GM12873 (cell line): ENCODE measurements around the gene KRT75.

Source experiments
- TF ChIP-seq, protein P1 (sequence below): IDR thresholded peaks from 2 replicates; pipeline ENCODE4 v1.5.1; 2012; ENCODE audit warnings: low read depth, mild to moderate bottlenecking, moderate library complexity, low read length, control low read depth; ENCODE audit not compliant: insufficient read depth; ENCODE audit errors: missing control alignments

Gene KRT75

GRCh38 chr12:52423661-52424500, 10.3 kb downstream of the KRT75 start:
- TF ChIP-seq, protein P1, sequence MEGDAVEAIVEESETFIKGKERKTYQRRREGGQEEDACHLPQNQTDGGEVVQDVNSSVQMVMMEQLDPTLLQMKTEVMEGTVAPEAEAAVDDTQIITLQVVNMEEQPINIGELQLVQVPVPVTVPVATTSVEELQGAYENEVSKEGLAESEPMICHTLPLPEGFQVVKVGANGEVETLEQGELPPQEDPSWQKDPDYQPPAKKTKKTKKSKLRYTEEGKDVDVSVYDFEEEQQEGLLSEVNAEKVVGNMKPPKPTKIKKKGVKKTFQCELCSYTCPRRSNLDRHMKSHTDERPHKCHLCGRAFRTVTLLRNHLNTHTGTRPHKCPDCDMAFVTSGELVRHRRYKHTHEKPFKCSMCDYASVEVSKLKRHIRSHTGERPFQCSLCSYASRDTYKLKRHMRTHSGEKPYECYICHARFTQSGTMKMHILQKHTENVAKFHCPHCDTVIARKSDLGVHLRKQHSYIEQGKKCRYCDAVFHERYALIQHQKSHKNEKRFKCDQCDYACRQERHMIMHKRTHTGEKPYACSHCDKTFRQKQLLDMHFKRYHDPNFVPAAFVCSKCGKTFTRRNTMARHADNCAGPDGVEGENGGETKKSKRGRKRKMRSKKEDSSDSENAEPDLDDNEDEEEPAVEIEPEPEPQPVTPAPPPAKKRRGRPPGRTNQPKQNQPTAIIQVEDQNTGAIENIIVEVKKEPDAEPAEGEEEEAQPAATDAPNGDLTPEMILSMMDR, result no peak

GRCh38 chr12:52423035-52423434, 11.1 kb downstream of the KRT75 start:
- TF ChIP-seq, protein P1, result no peak

GRCh38 chr12:52419656-52420055, 14.5 kb downstream of the KRT75 start:
- TF ChIP-seq, protein P1, result no peak

DNA sequence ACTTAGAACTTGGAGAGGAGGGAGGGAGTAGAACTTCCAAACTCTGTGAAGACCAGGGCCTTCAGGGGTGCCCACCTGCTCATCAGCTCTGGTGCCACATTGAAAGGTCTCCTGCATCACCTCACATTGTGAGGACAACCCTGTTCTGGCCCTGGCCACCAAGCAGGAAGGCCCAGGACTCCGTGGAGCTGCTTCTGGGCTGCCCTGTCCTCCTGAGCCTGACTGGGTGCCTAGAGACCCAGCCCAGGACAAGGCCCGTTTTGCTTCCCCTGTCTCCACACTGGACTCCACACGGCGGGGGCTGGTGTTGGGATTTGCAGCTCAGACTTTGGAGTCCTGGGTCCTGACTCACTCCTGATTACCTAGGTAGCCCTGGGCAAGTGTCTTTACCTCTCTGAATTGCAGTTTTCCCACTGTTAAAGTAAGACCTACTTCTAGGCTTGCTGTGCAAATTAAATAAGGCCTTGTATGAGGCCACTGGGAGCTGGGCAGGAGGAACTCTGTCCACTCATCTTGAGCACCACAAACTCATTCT, 15.5 kb downstream of the KRT75 start:
- TF ChIP-seq, protein P1, result no peak

DNA sequence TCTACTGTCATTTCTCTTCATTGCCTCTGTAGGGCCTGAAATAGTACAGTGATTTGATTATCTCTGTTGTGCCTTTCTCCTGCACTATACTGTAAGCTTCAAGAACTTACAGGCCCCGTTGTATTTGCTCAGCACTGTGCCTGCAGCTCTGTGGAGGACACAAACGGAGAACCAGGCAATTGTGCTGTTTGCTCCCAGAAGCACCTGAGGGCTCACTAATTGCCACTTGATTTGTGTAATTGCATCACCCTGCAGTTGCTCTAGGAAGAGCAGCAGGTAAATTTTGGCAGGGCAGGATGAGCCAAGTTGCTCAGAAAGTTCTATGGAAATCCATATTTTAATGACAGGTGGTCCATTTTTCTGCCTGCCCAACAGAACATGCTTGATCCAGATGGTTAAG, 16.4 kb downstream of the KRT75 start:
- TF ChIP-seq, protein P1, result no peak

DNA sequence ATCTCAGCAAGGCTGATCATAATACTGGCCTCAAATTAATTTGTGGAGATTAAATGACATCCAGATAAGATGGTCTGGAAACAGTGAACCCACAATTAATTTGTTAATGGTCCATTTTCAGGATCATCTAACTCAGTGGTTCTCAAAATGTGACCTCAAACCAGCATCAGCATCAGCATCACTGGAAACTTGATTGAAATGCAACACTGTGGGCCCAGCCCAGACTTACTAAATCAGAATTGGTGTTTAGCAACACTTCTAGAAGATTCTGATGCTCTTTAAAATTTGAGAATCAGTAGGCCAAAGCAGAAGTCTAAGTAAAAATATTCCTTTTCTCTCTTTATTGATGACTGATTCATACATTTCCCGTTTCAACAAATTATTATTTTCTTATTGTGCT, 17.4 kb downstream of the KRT75 start:
- TF ChIP-seq, protein P1, result no peak

DNA sequence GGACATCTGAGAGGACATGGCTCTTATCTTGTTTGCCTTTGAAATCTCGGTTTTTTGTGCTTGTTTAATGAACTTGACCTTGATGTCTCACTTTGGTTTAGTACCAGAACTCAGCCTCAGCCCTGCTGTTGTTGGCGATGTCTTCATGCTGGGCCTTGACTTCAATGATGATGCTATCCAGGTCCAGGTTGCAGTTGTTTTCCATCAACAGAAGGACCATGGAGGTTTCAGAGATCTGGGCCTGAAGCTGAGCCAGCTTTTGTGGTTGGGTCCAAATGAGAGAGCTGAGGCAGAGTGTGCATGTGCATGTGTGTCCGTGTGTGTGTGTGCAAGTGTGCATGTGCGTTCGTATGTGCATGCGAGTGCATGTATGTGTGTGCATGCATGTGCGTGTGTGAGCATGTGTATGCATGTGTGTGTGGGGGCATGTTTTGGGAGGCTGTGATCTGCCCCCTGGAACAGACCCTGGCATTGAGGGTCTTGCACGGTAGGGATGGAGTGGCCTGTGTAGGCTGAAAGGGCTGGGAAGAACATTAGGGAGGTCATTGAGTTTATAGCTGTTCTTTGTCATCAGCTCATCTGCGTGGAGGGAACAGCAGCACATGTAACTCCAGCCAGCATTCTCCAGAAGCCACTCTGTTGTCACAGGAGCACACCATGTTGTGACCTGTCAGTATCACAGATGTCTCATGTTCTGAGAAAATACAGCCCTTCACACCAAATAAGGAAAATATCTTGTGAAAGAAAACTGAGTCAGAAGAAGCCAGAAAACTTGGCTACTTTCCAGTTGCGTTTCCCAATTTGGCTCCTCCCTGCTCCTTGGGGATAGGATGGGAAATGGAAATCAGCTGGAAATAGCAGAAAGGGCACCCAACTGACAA, 18.1 kb downstream of the KRT75 start:
- TF ChIP-seq, protein P1, result no peak
